ENCODE data around the gene XYLT1.

DNA sequence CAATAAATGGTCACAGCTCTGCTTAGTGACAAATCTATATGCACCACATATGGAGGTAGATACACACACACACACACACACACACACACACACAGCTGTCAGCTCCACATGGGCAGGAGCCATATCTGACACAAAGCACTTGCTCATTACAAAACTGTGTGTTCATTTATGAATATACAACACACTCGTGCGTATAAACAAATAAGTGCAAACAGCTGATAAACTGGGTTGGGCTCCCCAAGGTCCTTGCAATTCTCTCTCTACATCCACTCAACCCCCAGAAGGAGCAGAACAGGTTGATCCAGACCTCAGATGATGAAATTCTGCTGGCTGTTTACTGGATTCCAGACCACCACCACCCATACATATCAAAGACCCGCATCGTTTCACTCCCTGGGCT is 140.7 kb downstream of the XYLT1 start:
- no peak for TF ChIP-seq POLR2A (IDR thresholded peaks at IDR 0.05; ENCODE audit: low read depth, low read length)
- no peak for TF ChIP-seq CTCF (conservative IDR thresholded peaks at IDR 0.05; ENCODE audit: low read depth, low read length)
- no peak for TF ChIP-seq MAZ (IDR thresholded peaks at IDR 0.05; ENCODE audit: borderline replicate concordance, low read depth, low read length)
- TF ChIP-seq USF2 (IDR thresholded peaks at IDR 0.05; ENCODE audit: low read depth, low read length): no peak
- TF ChIP-seq RAD21 (IDR thresholded peaks at IDR 0.05; ENCODE audit: low read length): no peak
- no peak for TF ChIP-seq CEBPB (IDR thresholded peaks at IDR 0.05; ENCODE audit: low read depth, low read length)
- no peak for TF ChIP-seq RFX5 (IDR thresholded peaks at IDR 0.05; ENCODE audit: low read depth, low read length)
